Skeletal muscle satellite cell (primary cell): ENCODE results near the gene NIPBL.
"Not testable (repeated sequence)": the region's sequence is repeated elsewhere in the genome, so short reads cannot be mapped to it uniquely, and the experiment has no call there.

Experiments used
- H3K27me3 ChIP-seq: 2 replicates; pipeline ENCODE4 v1.7.0; 2013; ENCODE audit warnings: low read length; ENCODE audit not compliant: control insufficient read depth, insufficient read depth
- H3K36me3 ChIP-seq: 2 replicates; pipeline ENCODE4 v1.7.0; 2013; ENCODE audit warnings: mild to moderate bottlenecking, control low read depth, low read length; ENCODE audit not compliant: insufficient read depth
- H3K4me1 ChIP-seq: 2 replicates; pipeline ENCODE4 v1.7.0; 2013; ENCODE audit warnings: low read length; ENCODE audit not compliant: control insufficient read depth, insufficient read depth
- H3K4me2 ChIP-seq: 2 replicates; pipeline ENCODE4 v1.7.0; 2013; ENCODE audit warnings: mild to moderate bottlenecking, low read length
- H3K4me3 ChIP-seq: 2 replicates; pipeline ENCODE4 v1.7.0; 2013; ENCODE audit warnings: low read length
- H3K9ac ChIP-seq: 2 replicates; pipeline ENCODE4 v1.7.0; 2013; ENCODE audit warnings: mild to moderate bottlenecking, low read depth, low read length, moderate library complexity
- H3K9me3 ChIP-seq: replicated peaks from 2 replicates; pipeline ENCODE4 v1.7.0; 2013; ENCODE audit warnings: mild to moderate bottlenecking, control low read depth, low read length

The NIPBL gene

DNA sequence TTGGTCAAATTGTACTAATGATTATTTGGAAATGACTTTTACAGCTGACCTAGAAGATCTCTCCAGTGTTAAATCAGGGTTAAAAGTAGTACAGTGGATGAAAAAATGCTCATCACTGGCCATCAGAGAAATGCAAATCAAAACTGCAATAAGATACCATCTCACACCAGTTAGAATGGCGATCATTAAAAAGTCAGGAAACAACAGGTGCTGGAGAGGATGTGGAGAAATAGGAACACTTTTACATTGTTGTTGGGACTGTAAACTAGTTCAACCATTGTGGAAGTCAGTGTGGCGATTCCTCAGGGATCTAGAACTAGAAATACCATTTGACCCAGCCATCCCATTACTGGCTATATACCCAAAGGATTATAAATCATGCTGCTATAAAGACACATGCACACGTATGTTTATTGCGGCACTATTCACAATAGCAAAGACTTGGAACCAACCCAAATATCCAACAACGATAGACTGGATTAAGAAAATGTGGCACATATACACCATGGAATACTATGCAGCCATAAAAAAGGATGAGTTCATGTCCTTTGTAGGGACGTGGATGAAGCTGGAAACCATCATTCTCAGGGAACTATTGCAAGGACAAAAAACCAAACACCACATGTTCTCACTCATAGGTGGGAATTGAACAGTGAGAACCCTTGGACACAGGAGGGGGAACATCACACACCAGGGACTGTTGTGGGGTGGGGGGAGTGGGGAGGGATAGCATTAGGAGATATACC is 15.7 kb downstream of the NIPBL start:
- not testable (repeated sequence) for H3K27me3 ChIP-seq, H3K4me3 ChIP-seq, H3K9me3 ChIP-seq, H3K36me3 ChIP-seq, H3K4me2 ChIP-seq, H3K9ac ChIP-seq, H3K4me1 ChIP-seq

DNA sequence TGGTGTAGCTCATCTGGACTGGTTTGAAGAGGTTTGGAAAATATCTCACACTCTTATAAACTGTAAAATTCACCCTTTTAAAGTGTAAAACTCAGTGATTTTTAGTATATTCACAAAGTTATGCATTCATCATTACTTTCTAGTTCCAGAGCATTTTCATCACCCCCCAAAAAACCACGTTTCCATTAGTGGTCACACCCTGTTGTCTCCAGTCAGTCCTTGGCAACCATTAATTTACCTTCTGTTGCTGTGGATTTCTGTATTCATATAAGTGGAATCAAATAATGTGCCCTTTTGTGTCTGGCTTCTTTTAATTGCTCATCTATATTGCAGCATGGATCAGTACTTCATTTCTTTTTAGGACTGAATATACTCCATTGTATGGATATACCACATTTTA is 18.4 kb downstream of the NIPBL start:
- no peaks in the 10 kb centered on the region for H3K36me3 ChIP-seq
- peaks cover 4% of the 10 kb centered on the region for H3K4me1 ChIP-seq
- H3K9ac ChIP-seq: no peak overlapping the region
- H3K4me2 ChIP-seq: no peak overlapping the region
- no peaks in the 10 kb centered on the region for H3K27me3 ChIP-seq
- no peaks in the 10 kb centered on the region for H3K9me3 ChIP-seq
- no peak overlapping the region for H3K4me3 ChIP-seq

DNA sequence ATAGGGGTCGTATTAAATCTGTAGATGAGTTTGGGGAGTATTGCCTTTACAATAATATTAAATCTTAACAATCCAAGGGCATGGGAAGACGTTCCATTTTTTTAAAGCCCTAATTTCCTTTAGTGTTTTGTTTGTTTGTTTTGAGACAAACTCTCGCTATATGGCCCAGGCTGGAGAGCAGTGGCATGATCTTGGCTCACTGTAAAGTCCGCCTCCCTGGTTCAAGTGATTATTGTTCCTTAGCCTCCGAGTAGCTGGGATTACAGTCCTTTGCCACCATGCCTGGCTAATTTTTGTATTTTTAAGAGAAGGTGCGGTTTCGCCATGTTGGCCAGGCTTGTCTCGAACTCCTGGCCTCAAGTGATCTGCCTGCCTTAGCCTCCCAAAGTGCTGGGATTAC is 19.9 kb downstream of the NIPBL start:
- Histone ChIP-seq H3K4me1 (peaks cover 4% of the 10 kb centered on the region), H3K9me3 (no peaks in the 10 kb centered on the region), H3K4me2 (no peak overlapping the region)

DNA sequence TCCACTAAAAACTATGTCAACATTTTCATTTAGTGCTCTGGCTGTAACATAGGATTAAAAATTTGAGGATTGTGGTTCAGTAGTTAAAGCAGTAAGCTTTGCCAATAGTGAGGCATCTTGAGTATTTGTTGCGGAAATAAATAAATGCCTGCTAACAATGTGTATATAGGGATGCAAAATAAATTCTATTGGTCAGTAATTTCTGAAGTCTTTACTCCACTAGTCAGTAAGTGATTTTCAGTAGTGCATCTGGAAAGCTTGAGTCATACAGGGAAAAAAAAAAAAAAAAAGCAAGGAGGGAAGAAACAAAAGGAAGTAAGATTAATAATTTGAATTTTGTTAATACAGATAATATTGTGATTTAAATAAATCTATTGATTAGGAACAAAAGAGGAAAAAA is 21.0 kb downstream of the NIPBL start:
- H3K4me3 ChIP-seq: no peak overlapping the region
- H3K4me1 ChIP-seq: peaks cover 4% of the 10 kb centered on the region
- no peaks in the 10 kb centered on the region for H3K27me3 ChIP-seq
- H3K9me3 ChIP-seq: no peaks in the 10 kb centered on the region
- no peak overlapping the region for H3K9ac ChIP-seq
- no peaks in the 10 kb centered on the region for H3K36me3 ChIP-seq
- H3K4me2 ChIP-seq: no peak overlapping the region

More for the DNA sequence above, 19.9 kb downstream of the NIPBL start:
- Histone ChIP-seq H3K4me3 (no peak overlapping the region), H3K36me3 (no peaks in the 10 kb centered on the region), H3K9ac (no peak overlapping the region), H3K27me3 (no peaks in the 10 kb centered on the region)

DNA sequence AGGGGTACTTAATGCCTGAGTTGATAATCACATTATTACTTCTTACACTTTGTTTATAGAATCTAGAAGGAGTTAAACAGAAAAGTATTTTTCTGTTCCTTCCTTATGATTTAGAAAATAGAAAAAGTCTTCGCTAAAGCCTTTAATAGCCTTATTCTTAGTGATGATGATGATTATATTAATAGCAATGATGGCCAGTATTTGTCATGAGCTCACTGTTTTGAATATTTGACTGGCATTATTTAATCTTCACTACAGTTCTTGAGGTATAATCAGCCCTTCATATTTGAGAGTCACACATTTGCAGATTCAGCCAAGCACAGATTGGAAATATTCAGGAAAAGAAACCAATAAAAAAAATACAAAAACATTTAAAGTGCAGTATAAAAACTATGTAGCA is 23.3 kb downstream of the NIPBL start:
- Histone ChIP-seq H3K9me3 (no peaks in the 10 kb centered on the region), H3K27me3 (no peaks in the 10 kb centered on the region), H3K4me2 (no peak overlapping the region), H3K36me3 (no peaks in the 10 kb centered on the region), H3K4me1 (peaks cover 4% of the 10 kb centered on the region), H3K4me3 (no peak overlapping the region), H3K9ac (no peak overlapping the region)

DNA sequence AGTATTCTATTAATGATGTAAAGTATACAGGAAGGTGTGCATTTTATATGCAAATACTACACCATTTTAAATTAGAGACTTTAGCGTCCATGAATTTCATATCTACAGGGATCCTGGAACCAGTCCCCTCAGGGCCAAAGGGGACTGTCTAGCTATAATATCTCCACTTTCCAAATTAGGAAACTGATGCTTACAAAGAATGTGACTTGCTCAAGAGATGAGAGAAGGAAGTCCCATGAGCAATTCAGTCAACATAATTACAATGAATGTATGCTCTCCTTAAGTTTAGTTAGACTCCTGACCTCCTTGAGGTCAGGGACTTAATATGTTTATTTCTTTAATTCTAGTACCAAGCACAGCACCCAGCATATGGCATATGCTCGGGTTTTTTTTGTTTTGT is 23.7 kb downstream of the NIPBL start:
- Histone ChIP-seq H3K9me3 (no peaks in the 10 kb centered on the region), H3K4me3 (no peak overlapping the region), H3K36me3 (no peaks in the 10 kb centered on the region), H3K27me3 (no peaks in the 10 kb centered on the region), H3K4me2 (no peak overlapping the region), H3K4me1 (peaks cover 4% of the 10 kb centered on the region), H3K9ac (no peak overlapping the region)

DNA sequence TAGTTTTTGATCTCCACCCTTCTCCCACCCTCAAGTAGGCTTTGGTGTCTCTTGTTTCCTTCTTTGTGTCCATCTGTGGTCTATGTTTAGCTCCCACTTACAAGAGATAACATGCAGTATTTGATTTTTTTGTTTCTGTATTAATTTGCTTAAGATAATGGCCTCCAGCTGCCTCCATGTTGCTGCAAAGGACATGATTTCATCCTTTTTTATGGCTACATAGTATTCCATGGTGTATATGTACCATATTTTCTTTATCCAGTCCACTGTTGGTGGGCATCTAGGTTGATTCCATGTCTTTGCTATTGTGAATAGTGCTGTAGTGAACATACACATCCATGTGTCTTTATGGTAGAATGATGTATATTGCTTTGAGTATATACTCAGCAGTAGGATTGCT is 24.5 kb downstream of the NIPBL start:
- not testable (repeated sequence) for H3K36me3 ChIP-seq, H3K9ac ChIP-seq, H3K27me3 ChIP-seq, H3K4me2 ChIP-seq, H3K4me1 ChIP-seq, H3K4me3 ChIP-seq, H3K9me3 ChIP-seq

DNA sequence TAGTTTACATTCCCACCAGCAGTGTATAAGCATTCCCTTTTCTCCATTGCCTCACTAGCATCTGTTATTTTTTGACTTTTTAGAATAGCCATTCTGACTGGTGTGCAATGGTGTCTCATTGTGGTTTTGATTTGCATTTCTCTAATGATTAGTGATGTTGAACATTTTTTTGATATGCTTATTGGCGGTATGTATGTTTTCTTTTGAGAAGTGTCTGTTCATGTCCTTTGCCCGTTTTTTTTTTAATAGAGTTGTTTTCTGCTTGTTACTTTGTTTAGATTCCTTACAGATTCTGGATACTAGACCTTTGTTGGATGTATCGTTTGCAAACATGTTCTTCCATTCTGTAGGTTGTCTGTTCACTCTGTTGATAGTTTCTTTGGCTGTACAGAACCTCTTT is 25.3 kb downstream of the NIPBL start:
- H3K4me2 ChIP-seq: no peak overlapping the region
- H3K27me3 ChIP-seq: no peaks in the 10 kb centered on the region
- no peaks in the 10 kb centered on the region for H3K36me3 ChIP-seq
- no peak overlapping the region for H3K4me3 ChIP-seq
- H3K9me3 ChIP-seq: no peaks in the 10 kb centered on the region
- H3K9ac ChIP-seq: no peak overlapping the region
- H3K4me1 ChIP-seq: peaks cover 4% of the 10 kb centered on the region

DNA sequence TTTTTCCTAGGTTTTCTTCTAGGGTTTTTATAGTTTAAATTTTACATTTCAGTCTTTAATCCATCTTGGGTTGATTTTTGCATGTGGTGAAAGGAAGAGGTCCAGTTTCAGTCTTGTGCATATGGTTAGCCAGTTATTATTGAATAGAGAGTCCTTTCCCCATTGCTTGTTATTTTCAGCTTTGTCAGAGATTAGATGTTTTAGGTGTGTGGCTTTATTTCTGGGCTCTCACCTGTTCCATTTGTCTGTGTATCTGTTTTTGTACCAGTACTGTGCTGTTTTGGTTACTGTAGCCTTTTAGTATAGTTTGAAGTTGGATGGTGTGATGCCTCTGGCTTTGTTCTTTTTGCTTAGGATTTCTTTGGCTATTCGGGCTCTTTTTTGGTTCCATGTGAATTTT is 25.8 kb downstream of the NIPBL start:
- H3K9me3 ChIP-seq: no peaks in the 10 kb centered on the region
- no peak overlapping the region for H3K9ac ChIP-seq
- H3K4me2 ChIP-seq: no peak overlapping the region
- H3K27me3 ChIP-seq: no peaks in the 10 kb centered on the region
- H3K4me3 ChIP-seq: no peak overlapping the region
- H3K4me1 ChIP-seq: peaks cover 4% of the 10 kb centered on the region
- no peaks in the 10 kb centered on the region for H3K36me3 ChIP-seq

DNA sequence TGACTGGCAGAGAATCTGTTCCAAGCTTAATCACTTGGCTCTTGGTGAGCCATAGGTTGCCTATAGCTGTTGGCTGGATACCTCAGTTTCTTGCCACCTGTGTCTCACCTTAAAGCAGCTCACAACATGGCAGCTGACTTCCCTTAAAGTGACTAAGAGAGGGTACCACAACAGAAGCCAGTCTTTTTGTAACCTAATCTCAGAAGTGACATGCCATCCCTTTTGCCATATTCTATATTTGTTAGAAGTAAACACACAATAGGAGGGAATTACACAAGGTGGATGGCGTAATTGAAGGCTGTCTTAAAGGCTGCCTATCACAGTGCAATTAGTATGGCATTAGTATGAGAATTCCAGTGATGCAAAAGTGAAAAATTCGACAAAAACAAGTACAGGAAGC is 28.1 kb downstream of the NIPBL start:
- Histone ChIP-seq H3K4me1 (no peaks in the 10 kb centered on the region), H3K36me3 (no peaks in the 10 kb centered on the region), H3K9ac (no peak overlapping the region), H3K4me3 (no peak overlapping the region), H3K9me3 (no peaks in the 10 kb centered on the region), H3K27me3 (no peaks in the 10 kb centered on the region), H3K4me2 (no peak overlapping the region)

DNA sequence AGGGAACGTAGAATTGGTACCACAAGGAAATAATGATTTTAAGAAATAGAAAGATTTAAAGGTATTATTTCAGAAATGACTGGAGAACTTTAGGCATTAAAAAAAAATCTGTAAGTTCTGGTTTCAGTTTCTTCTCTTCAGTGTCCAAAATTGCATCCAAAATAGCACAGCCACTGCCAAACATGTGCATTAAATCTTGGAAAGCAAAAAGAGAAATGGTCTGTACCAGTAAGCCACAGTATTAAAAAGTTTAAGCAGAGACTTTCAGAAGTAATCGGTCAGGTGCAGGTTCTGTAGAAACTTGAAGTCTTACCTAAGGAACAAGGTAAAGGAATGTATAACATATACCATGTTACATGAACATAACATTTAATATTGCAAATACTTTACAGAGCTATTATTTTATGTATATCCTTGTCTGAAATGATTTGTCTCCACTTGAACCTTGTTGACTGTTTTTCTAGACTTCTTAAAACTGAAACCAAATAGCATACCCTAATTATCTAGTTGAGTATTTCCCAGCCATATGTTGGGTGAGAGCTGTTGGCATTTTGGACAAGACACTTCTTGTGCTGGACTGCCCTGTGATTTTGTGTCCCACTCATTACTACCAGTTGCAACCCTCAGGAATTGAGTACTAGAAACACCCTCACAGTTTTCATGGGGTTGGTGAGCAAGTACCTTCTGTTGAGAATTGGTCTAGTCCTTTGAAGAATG is 32.1 kb downstream of the NIPBL start:
- Histone ChIP-seq H3K36me3 (no peaks in the 10 kb centered on the region), H3K4me1 (no peaks in the 10 kb centered on the region), H3K4me3 (no peak overlapping the region), H3K9me3 (no peaks in the 10 kb centered on the region), H3K4me2 (no peak overlapping the region), H3K9ac (no peak overlapping the region), H3K27me3 (no peaks in the 10 kb centered on the region)

DNA sequence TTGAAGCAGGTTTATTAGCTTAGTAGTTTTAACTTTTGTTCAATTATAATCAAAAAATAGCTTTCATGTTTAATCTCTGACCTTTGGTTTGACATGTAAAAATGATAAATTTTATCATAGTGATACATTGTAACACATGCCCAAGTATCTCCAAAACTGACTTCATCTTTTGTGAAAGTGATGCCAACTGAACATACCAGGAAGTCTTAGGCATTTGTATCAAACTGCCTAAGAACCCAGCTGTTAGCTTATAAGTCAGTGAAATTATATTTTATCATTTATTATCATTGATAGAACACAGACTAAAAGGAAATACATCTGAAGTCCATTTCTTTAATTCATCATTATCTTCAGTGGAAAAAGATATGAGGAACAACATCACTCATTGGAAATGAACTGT is 39.1 kb downstream of the NIPBL start:
- no peak overlapping the region for H3K4me3 ChIP-seq
- H3K9me3 ChIP-seq: no peaks in the 10 kb centered on the region
- no peaks in the 10 kb centered on the region for H3K36me3 ChIP-seq
- peaks cover 5% of the 10 kb centered on the region for H3K4me1 ChIP-seq
- no peaks in the 10 kb centered on the region for H3K27me3 ChIP-seq
- H3K9ac ChIP-seq: no peak overlapping the region
- no peak overlapping the region for H3K4me2 ChIP-seq
